HCT116 (cell line): ENCODE measurements around the gene PEX6. TPM values are rescaled to one million over a fixed set of nuclear protein-coding genes. Genes with fewer than 3 reads are reported as not detected.

ENCODE experiments used
- ATAC-seq: fragments of 200-7000 bp; cut with Tn5 transposase; 2 replicates; pipeline ENCODE4 v1.9.1; 2020; ENCODE audit warnings: mild to moderate bottlenecking, moderate library complexity
- BruUV-seq: library from RNA; stranded (reverse); fragments of 400-500 nt; replicated peaks from 2 replicates; lab custom pipeline; 2021; lab: Mats Ljungman, UMichigan
- CTCF ChIA-PET: fragments of 300-600 bp; sonication (Branson Sonifier 250); formaldehyde crosslinking; loops from one replicate; lab custom pipeline; 2021; ENCODE audit warnings: antibody characterized with exemption; lab: Charles Lee
- POLR2A ChIA-PET: fragments of 300-600, 350-600 bp; sonication (Branson Sonifier 250); formaldehyde crosslinking; loops from one replicate; lab custom pipeline; 2021; ENCODE audit warnings: antibody characterized with exemption; lab: Charles Lee
- RAD21 ChIA-PET, 2 experiments: fragments of 300-600 bp; sonication (Branson Sonifier 250); formaldehyde crosslinking; loops; one replicate each; lab custom pipeline; 2023; ENCODE audit warnings: low total read pairs in 2 of 2; ENCODE audit not compliant: uncharacterized antibody in 2 of 2, unreplicated experiment in 2 of 2, low non-redundant PET in 1 of 2; lab: Charles Lee
- DNase-seq: peaks from one replicate; pipeline ENCODE4 v3.0.0-alpha.2; 2010; ENCODE audit warnings: low read depth, low spot score
- H2AFZ ChIP-seq: fragments of 200-600 bp; shearing (Covaris generic), sonication (generic); 2 replicates; pipeline ENCODE4 v1.6.1; 2017; ENCODE audit warnings: low read depth, mixed run types, mixed read lengths, antibody characterized with exemption, low read length; ENCODE audit not compliant: poor library complexity, severe bottlenecking
- H3K27ac ChIP-seq: 2 replicates; pipeline ENCODE4 v1.5.1; 2012; ENCODE audit warnings: low read depth, low read length
- H3K27me3 ChIP-seq: fragments of 200-600 bp; sonication (generic); 2 replicates; pipeline ENCODE4 v1.6.1; 2016; ENCODE audit warnings: mixed run types, low read length, mixed read lengths; ENCODE audit not compliant: insufficient read depth
- H3K36me3 ChIP-seq, 2 experiments: fragments of 200-500 bp in 1 of 2; fragments of 200-600 bp in 1 of 2; sonication (Bioruptor generic) in 1 of 2; sonication (generic) in 1 of 2; 2 replicates each; pipeline versions ENCODE4 v1.5.1 to v1.6.1; 2014 to 2016; ENCODE audit warnings: low read length in 2 of 2, inconsistent platforms in 1 of 2, mixed read lengths in 1 of 2, mixed run types in 1 of 2; ENCODE audit not compliant: insufficient read depth in 2 of 2, control insufficient read depth in 1 of 2
- H3K4me1 ChIP-seq, 2 experiments: fragments of 200-600 bp in 1 of 2; sonication (generic) in 1 of 2; 2 replicates each; pipeline versions ENCODE4 v1.5.1 to v1.6.1; 2012 to 2017; ENCODE audit warnings: low read length in 2 of 2, inconsistent platforms in 1 of 2, mild to moderate bottlenecking in 1 of 2, mixed read lengths in 1 of 2, mixed run types in 1 of 2, moderate library complexity in 1 of 2; ENCODE audit not compliant: insufficient read depth in 2 of 2, control insufficient read depth in 1 of 2
- H3K4me2 ChIP-seq: fragments of 200-600 bp; sonication (generic); 2 replicates; pipeline ENCODE4 v1.6.1; 2017; ENCODE audit warnings: mixed run types, low read length, mixed read lengths
- H3K4me3 ChIP-seq, 2 experiments: fragments of 200-600 bp in 1 of 2; sonication (generic) in 1 of 2; replicated peaks in 1 of 2; 2 replicates each; pipeline ENCODE4 v1.5.1; 2011 to 2016; ENCODE audit warnings: low read length in 2 of 2, control low read depth in 1 of 2, low read depth in 1 of 2, mild to moderate bottlenecking in 1 of 2, mixed read lengths in 1 of 2, mixed run types in 1 of 2
- H3K79me2 ChIP-seq: fragments of 200-600 bp; sonication (generic); 2 replicates; pipeline ENCODE4 v1.6.1; 2017; ENCODE audit warnings: mild to moderate bottlenecking, mixed run types, low read length, moderate library complexity, mixed read lengths; ENCODE audit not compliant: insufficient read depth
- H3K9ac ChIP-seq: fragments of 200-600 bp; sonication (generic); 2 replicates; pipeline ENCODE4 v1.6.1; 2016; ENCODE audit warnings: low read length, mixed read lengths
- H3K9me2 ChIP-seq: fragments of 200-600 bp; sonication (generic), shearing (Covaris generic); 2 replicates; pipeline ENCODE4 v1.6.1; 2017; ENCODE audit warnings: mixed run types, mild to moderate bottlenecking, moderate library complexity; ENCODE audit not compliant: insufficient read depth
- H3K9me3 ChIP-seq, 2 experiments: fragments of 200-500 bp in 1 of 2; fragments of 200-600 bp in 1 of 2; sonication (Bioruptor generic) in 1 of 2; sonication (generic) in 1 of 2; 2 replicates each; pipeline ENCODE4 v1.6.1; 2014 to 2017; ENCODE audit warnings: low read length in 2 of 2, mixed read lengths in 2 of 2, inconsistent platforms in 1 of 2, low read depth in 1 of 2, mild to moderate bottlenecking in 1 of 2, mixed run types in 1 of 2, moderate library complexity in 1 of 2; ENCODE audit not compliant: control insufficient read depth in 1 of 2, insufficient read depth in 1 of 2
- H4K20me1 ChIP-seq: fragments of 200-600 bp; sonication (generic), shearing (Covaris generic); 2 replicates; pipeline ENCODE4 v1.6.1; 2017; ENCODE audit warnings: mixed run types, mild to moderate bottlenecking, moderate library complexity; ENCODE audit not compliant: insufficient read depth
- CEBPB ChIP-seq: IDR thresholded peaks from 2 replicates; pipeline ENCODE4 v1.6.1; 2012; ENCODE audit warnings: low read depth
- ELF1 ChIP-seq: IDR thresholded peaks from 2 replicates; pipeline ENCODE4 v1.6.1; 2012; ENCODE audit warnings: low read depth, borderline replicate concordance
- EZH2 ChIP-seq: fragments of 200-600 bp; sonication (generic); IDR thresholded peaks from 2 replicates; pipeline ENCODE4 v1.6.1; 2017; ENCODE audit warnings: antibody characterized with exemption, mixed run types
- JUND ChIP-seq: IDR thresholded peaks from 2 replicates; pipeline ENCODE4 v1.6.1; 2012
- POLR2A ChIP-seq: IDR thresholded peaks from 2 replicates; pipeline ENCODE4 v1.7.0; 2011; ENCODE audit warnings: borderline replicate concordance; ENCODE audit not compliant: insufficient read depth, insufficient read length; ENCODE audit errors: extremely low read depth
- POLR2AphosphoS5 ChIP-seq: IDR thresholded peaks from 2 replicates; pipeline ENCODE4 v1.6.1; 2011; ENCODE audit warnings: mild to moderate bottlenecking, low read depth, low read length, moderate library complexity
- RAD21 ChIP-seq: IDR thresholded peaks from 2 replicates; pipeline ENCODE4 v1.6.1; 2012; ENCODE audit warnings: low read depth, mild to moderate bottlenecking
- SIN3A ChIP-seq: IDR thresholded peaks from 2 replicates; pipeline ENCODE4 v1.6.1; 2012; ENCODE audit warnings: low read depth
- SP1 ChIP-seq: IDR thresholded peaks from 2 replicates; pipeline ENCODE4 v1.6.1; 2012; ENCODE audit warnings: low read depth
- SRF ChIP-seq: IDR thresholded peaks from 2 replicates; pipeline ENCODE4 v1.6.1; 2012; ENCODE audit warnings: low read depth
- TCF7L2 ChIP-seq: IDR thresholded peaks from 2 replicates; pipeline ENCODE4 v1.7.0; 2011; ENCODE audit warnings: borderline replicate concordance, inconsistent platforms; ENCODE audit not compliant: insufficient read depth, insufficient read length; ENCODE audit errors: extremely low read depth
- YY1 ChIP-seq: IDR thresholded peaks from 2 replicates; pipeline ENCODE4 v1.6.1; 2011; ENCODE audit warnings: low read length, low read depth, moderate library complexity, mild to moderate bottlenecking; ENCODE audit not compliant: insufficient replicate concordance; ENCODE audit errors: extremely low read depth
- ZFX ChIP-seq: fragments of 450-650 bp; IDR thresholded peaks from 2 replicates; pipeline ENCODE4 v1.6.1; 2017
- ZNF274 ChIP-seq: fragments of 200-500 bp; sonication (Bioruptor generic); IDR thresholded peaks from 2 replicates; pipeline ENCODE4 v1.6.1; 2014; ENCODE audit warnings: mild to moderate bottlenecking, low read depth, low read length, inconsistent platforms
- intact Hi-C: fragments of 100-400 bp; cut with micrococcal nuclease; formaldehyde crosslinking; loops from 2 replicates; pipeline ENCODE4 v1.10.0; 2022
- total RNA-seq: library from RNA; stranded (reverse); gene quantifications from one replicate; pipeline ENCODE4 v1.2.1, GENCODE V29; 2021; ENCODE audit not compliant: unreplicated experiment
- TF ChIP-seq, protein P1 (sequence below): IDR thresholded peaks from 2 replicates; pipeline ENCODE4 v1.6.1; 2012; ENCODE audit warnings: low read depth
- TF ChIP-seq, protein P2 (sequence below): IDR thresholded peaks from 2 replicates; pipeline ENCODE4 v1.6.1; 2011; ENCODE audit warnings: mild to moderate bottlenecking, low read length, moderate library complexity; ENCODE audit not compliant: insufficient replicate concordance; ENCODE audit errors: extremely low read depth
- TF ChIP-seq, protein P3 (sequence below): IDR thresholded peaks from 2 replicates; pipeline ENCODE4 v1.6.1; 2012
- TF ChIP-seq, protein P4 (sequence below), 3 experiments: fragments of 200-600 bp in 1 of 3; sonication (generic) in 1 of 3; IDR thresholded peaks in 2 of 3; conservative IDR thresholded peaks in 1 of 3; 2 replicates each; pipeline ENCODE4 v1.5.1; 2012 to 2017; ENCODE audit warnings: low read depth in 2 of 3, low read length in 2 of 3, antibody characterized with exemption in 1 of 3, borderline replicate concordance in 1 of 3, control low read depth in 1 of 3, mild to moderate bottlenecking in 1 of 3, mixed read lengths in 1 of 3, mixed run types in 1 of 3, moderate library complexity in 1 of 3; ENCODE audit not compliant: insufficient read depth in 1 of 3
- TF ChIP-seq, protein P5 (sequence below): IDR thresholded peaks from 2 replicates; pipeline ENCODE4 v1.6.1; 2012

Gene PEX6
- total RNA-seq, 1 experiment from 2014 or later: 21.4 TPM

DNA sequence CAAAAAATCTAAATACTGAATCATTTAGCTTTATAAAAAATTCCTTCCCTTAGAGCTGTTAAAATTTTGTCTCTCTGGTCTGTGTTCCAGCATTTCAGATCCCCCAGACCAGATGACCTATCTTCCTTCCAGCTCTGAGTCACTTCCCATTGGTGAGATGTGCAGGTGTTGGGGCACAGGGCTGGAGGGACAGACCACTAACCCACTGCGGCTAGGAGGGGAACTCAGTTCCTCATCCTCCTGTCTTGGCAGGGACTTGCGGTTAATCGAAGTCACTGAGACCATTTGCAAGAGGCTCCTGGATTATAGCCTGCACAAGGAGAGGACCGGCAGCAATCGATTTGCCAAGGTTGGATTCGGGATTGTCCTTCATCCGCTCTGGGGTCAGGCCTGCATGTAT lies 43.7 kb downstream of the PEX6 start:
- Histone ChIP-seq H3K4me2 (no peak overlapping the region), H3K79me2 (peaks cover 41% of the 10 kb centered on the region), H3K9ac (no peak overlapping the region), H2AFZ (no peak overlapping the region), H3K4me3 (no peak overlapping the region), H3K4me1 (peaks cover 2 to 6% of the 10 kb centered on the region in 2 experiments; a peak in 2 of 4 replicates), H3K9me2 (no peaks in the 10 kb centered on the region), H3K27ac (no peak overlapping the region), H3K36me3 (peaks cover 25% of the 10 kb centered on the region in 2 experiments; a peak in 3 of 4 replicates)
- POLR2A ChIA-PET: no interaction called here
- RAD21 ChIA-PET: no interaction called here
- intact Hi-C loops: no loop called here
- no peak for DNase-seq
- ATAC-seq: no peak
- no peak for TF ChIP-seq JUND
- no peak for TF ChIP-seq POLR2A
- TF ChIP-seq SRF: no peak
- TF ChIP-seq SP1: no peak
- TF ChIP-seq, protein P1, sequence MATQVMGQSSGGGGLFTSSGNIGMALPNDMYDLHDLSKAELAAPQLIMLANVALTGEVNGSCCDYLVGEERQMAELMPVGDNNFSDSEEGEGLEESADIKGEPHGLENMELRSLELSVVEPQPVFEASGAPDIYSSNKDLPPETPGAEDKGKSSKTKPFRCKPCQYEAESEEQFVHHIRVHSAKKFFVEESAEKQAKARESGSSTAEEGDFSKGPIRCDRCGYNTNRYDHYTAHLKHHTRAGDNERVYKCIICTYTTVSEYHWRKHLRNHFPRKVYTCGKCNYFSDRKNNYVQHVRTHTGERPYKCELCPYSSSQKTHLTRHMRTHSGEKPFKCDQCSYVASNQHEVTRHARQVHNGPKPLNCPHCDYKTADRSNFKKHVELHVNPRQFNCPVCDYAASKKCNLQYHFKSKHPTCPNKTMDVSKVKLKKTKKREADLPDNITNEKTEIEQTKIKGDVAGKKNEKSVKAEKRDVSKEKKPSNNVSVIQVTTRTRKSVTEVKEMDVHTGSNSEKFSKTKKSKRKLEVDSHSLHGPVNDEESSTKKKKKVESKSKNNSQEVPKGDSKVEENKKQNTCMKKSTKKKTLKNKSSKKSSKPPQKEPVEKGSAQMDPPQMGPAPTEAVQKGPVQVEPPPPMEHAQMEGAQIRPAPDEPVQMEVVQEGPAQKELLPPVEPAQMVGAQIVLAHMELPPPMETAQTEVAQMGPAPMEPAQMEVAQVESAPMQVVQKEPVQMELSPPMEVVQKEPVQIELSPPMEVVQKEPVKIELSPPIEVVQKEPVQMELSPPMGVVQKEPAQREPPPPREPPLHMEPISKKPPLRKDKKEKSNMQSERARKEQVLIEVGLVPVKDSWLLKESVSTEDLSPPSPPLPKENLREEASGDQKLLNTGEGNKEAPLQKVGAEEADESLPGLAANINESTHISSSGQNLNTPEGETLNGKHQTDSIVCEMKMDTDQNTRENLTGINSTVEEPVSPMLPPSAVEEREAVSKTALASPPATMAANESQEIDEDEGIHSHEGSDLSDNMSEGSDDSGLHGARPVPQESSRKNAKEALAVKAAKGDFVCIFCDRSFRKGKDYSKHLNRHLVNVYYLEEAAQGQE: no peak
- TF ChIP-seq SIN3A: no peak
- TF ChIP-seq TCF7L2: no peak
- no peak for TF ChIP-seq YY1
- no peak for TF ChIP-seq POLR2AphosphoS5
- no peak for TF ChIP-seq ELF1
- TF ChIP-seq, protein P2, sequence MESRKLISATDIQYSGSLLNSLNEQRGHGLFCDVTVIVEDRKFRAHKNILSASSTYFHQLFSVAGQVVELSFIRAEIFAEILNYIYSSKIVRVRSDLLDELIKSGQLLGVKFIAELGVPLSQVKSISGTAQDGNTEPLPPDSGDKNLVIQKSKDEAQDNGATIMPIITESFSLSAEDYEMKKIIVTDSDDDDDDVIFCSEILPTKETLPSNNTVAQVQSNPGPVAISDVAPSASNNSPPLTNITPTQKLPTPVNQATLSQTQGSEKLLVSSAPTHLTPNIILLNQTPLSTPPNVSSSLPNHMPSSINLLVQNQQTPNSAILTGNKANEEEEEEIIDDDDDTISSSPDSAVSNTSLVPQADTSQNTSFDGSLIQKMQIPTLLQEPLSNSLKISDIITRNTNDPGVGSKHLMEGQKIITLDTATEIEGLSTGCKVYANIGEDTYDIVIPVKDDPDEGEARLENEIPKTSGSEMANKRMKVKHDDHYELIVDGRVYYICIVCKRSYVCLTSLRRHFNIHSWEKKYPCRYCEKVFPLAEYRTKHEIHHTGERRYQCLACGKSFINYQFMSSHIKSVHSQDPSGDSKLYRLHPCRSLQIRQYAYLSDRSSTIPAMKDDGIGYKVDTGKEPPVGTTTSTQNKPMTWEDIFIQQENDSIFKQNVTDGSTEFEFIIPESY: no peak
- no peak for TF ChIP-seq EZH2
- TF ChIP-seq, protein P3, sequence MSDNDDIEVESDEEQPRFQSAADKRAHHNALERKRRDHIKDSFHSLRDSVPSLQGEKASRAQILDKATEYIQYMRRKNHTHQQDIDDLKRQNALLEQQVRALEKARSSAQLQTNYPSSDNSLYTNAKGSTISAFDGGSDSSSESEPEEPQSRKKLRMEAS: no peak
- TF ChIP-seq, protein P4, sequence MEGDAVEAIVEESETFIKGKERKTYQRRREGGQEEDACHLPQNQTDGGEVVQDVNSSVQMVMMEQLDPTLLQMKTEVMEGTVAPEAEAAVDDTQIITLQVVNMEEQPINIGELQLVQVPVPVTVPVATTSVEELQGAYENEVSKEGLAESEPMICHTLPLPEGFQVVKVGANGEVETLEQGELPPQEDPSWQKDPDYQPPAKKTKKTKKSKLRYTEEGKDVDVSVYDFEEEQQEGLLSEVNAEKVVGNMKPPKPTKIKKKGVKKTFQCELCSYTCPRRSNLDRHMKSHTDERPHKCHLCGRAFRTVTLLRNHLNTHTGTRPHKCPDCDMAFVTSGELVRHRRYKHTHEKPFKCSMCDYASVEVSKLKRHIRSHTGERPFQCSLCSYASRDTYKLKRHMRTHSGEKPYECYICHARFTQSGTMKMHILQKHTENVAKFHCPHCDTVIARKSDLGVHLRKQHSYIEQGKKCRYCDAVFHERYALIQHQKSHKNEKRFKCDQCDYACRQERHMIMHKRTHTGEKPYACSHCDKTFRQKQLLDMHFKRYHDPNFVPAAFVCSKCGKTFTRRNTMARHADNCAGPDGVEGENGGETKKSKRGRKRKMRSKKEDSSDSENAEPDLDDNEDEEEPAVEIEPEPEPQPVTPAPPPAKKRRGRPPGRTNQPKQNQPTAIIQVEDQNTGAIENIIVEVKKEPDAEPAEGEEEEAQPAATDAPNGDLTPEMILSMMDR (IDR thresholded peaks at IDR 0.05 in 2 of 3, conservative IDR thresholded peaks at IDR 0.05 in 1 of 3; ENCODE audit: borderline replicate concordance in 1 of 3, insufficient read depth in 1 of 3, low read depth in 2 of 3, low read length in 2 of 3): no peak
- no peak for TF ChIP-seq ZNF274
- TF ChIP-seq, protein P5, sequence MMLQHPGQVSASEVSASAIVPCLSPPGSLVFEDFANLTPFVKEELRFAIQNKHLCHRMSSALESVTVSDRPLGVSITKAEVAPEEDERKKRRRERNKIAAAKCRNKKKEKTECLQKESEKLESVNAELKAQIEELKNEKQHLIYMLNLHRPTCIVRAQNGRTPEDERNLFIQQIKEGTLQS: no peak
- no peak for TF ChIP-seq ZFX
- TF ChIP-seq CEBPB: no peak
- TF ChIP-seq RAD21: no peak
- TF ChIP-seq, all 23 proteins: peak for 0
- no TSS peak for BruUV-seq
- no peaks in the 10 kb centered on the region for H3K9me3 ChIP-seq
- H4K20me1 ChIP-seq: no peaks in the 10 kb centered on the region
- CTCF ChIA-PET: no interaction called here
- H3K27me3 ChIP-seq: no peaks in the 10 kb centered on the region
